HG02970 (cell line): ENCODE results near the gene STK11.

ENCODE experiments used
- ATAC-seq: cut with Tn5 transposase; IDR thresholded peaks from one replicate; pipeline ENCODE4 v1.9.1; 2021; ENCODE audit warnings: mild to moderate bottlenecking, moderate library complexity, moderate number of reproducible peaks; ENCODE audit not compliant: unreplicated experiment, low FRiP score

Gene STK11, protein sequence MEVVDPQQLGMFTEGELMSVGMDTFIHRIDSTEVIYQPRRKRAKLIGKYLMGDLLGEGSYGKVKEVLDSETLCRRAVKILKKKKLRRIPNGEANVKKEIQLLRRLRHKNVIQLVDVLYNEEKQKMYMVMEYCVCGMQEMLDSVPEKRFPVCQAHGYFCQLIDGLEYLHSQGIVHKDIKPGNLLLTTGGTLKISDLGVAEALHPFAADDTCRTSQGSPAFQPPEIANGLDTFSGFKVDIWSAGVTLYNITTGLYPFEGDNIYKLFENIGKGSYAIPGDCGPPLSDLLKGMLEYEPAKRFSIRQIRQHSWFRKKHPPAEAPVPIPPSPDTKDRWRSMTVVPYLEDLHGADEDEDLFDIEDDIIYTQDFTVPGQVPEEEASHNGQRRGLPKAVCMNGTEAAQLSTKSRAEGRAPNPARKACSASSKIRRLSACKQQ

GRCh38 chr19:1205114-1206099 lies at the start of gene STK11:
STK11 (plus strand) TSS chr19:1205778; CDS start chr19:1206914, 1,136 bp downstream.
- peak; percentile 94 for ATAC-seq

GRCh38 chr19:1156305-1156801 lies 49.2 kb upstream of the STK11 start:
- no peak for ATAC-seq

GRCh38 chr19:1156830-1157615 lies 48.6 kb upstream of the STK11 start:
- ATAC-seq = no peak

DNA sequence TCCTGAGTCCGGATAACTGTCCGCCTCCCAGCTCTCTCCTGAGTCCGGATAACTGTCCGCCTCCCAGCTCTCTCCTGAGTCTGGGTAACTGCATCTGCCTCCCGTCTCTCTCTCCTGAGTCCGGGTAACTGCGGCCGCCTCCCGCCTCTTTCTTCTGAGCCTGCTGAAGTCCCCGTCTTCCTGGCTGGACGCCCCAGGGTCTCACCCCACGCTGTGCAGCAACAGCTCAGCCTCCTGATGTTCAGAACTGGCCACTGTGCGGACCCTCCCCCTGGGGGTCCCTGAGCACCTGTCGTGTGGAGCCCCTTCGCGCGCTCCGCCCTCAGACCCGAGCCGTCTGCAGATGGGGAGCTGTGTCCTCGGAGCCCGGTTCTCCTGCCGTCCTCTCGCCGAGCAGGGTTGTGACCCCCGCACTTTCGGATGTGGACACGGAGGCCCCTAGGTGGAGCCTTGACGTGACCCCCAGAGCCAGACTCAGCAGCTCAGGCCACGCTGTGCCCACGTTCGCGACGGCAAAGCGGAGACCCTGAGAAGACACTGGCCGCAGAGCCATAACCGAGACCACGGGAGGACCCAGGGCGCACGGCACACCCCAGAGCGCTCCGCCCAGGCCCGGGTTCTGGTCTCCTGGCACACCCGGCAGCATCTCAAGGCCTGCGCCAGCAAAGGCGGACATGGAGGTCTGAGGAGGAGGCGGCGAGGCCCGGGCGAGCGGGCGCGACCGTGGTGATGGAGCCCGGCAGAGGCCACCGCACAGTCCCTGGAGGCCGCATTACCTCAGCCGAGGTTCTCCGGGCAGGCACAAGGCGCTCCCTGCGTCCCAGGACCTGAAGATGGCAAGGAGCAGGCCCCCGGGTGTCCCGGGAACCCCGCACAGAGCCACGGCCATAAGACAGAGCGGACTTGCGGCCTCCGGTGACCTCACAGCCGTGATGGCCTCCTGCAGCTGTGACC lies 47.4 kb upstream of the STK11 start:
- no peak for ATAC-seq

DNA sequence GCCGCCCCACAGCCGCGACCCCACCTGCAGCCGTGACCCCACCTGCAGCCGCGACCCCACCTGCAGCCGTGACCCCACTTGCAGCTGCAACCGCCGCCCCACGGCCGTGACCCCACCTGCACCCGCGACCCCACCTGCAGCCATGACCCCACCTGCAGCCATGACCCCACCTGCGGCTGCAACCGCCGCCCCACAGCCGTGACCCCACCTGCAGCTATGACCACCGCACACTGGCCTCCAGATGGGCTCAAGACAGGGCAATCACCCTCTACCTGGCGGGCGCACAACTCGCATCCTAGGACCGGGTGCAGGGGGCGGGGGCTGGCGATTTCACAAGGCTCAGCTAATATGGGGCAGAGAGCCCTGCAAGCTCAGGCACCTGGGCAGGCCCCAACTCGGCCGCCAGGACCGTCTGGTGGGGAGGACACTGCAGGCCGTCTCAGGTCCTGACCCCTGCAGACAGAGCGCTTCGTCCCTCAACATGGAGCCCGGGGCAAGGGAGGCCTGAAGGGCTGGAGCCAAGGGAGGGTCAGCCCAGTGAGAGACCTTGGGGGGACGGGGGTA lies 46.6 kb upstream of the STK11 start:
- ATAC-seq = no peak

DNA sequence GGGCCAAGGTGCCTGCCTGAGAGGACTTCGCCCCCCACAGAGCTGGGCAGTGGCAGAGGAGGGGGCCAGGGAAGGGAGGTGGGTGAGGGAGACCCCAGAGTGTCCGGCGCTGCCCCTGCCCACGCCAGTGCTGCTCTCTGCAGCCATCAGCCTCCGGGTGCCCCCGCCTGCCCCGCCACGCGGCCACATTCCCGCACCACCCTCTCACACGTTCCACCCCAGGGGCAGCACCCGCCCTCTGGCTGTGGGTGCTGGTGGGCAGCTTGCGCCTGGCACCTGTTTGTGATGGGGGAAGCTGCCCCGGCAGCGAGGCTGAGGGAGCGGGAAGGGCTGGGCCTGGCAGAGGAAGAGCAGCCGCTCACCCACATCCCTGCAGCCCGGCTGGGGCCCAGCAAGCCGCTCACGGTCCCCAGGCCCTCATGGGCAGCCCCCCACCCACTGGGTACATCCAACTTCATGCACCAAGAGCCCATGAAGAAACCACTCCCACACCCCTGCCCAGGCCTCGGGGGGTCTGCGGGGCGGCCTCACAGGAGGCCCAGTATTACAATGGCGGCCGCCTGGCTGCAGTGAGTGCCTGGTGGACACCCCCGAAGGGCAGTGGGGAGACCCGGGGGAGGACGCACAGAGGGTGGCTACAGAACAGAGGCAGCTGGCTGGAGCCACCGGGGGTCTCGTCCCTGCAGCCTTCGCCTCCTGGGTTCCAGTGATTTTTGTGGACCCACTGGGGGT lies 45.5 kb upstream of the STK11 start:
- ATAC-seq = no peak

- ATAC-seq = no peak
These were observed 43.9 kb upstream of the STK11 start for GRCh38 chr19:1161716-1162115.

- ATAC-seq = no peak
These were observed 42.9 kb upstream of the STK11 start for GRCh38 chr19:1162404-1163282.

DNA sequence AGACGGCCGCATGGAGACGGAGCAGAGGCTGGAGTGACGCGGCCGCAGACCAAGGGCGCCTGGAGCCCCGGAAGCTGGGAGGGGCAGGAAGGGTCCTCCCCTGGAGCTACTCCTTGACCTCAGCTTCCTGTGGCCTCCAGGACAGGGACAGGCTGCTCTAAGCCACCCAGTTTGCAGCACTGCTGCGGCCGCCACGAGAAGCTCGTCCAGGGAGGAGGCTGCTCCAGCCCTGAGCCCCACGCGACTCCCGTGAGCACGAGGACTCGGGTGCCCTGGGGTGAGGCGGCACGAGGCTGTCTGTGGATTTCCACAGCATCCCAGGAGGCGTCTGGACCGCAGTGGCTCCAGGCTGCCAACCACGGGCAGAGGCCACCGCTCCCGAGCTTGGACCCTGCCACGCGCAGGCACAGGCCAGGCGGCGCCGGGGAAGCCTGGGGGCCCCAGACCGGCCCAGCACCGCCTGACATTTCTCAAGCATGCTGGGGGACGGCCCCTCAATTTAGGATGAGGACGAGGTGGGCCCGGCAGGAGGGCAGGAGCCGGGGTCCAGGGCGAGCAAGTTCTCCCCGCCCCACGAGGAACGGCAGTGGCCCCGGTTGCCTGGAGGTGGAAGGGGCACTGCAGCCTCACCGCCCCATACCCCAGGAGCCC lies 42.2 kb upstream of the STK11 start:
- ATAC-seq = no peak

- ATAC-seq = no peak
These were observed 41.5 kb upstream of the STK11 start for GRCh38 chr19:1163934-1164683.

GRCh38 chr19:1164684-1165531 lies 40.7 kb upstream of the STK11 start:
- ATAC-seq = no peak

- ATAC-seq = no peak
These were observed 38.6 kb upstream of the STK11 start for GRCh38 chr19:1166872-1167573.

- ATAC-seq = no peak
These were observed 37.6 kb upstream of the STK11 start for GRCh38 chr19:1167687-1168571.
